ENCODE data around the gene ITGBL1.

DNA sequence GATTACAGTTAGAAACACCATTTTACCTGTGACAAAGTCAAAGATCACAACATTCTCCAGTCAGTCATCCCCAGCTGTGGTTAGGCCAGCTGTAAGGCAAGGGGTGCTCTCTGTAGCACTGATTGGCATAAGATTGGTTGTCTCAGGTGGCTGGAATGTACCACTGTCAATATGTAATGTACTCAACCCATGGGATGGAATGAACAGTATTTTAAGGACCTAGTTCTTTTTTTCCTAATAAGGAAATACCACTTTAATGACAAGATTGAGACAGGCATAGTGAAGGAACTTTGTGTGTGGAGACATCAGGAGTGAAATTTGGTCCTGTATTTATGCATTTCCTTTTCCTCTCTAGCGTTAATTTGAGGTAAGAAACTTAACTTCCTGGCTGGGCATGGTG is 310.7 kb downstream of the ITGBL1 start:
- TF ChIP-seq EZH2phosphoT487 (IDR thresholded peaks at IDR 0.05; ENCODE audit: insufficient read depth, low read depth): no peak
- no peak for TF ChIP-seq EZH2 (IDR thresholded peaks at IDR 0.05; ENCODE audit: insufficient read depth, poor library complexity, severe bottlenecking)
